IPS DF 6.9 (cell line): Measurements from ENCODE around the gene SRI.
"Not testable (repeated sequence)": the region's sequence is repeated elsewhere in the genome, so short reads cannot be mapped to it uniquely, and the experiment has no call there.

ENCODE experiments used
- DNase-seq: peaks from one replicate; pipeline ENCODE4 v3.0.0-alpha.2; 2013; ENCODE audit warnings: low read depth, low spot score
- H3K27ac ChIP-seq: one replicate; pipeline ENCODE4 v1.5.1; 2013; ENCODE audit warnings: low read length, control low read depth
- H3K27me3 ChIP-seq: 2 replicates; pipeline ENCODE4 v1.6.1; 2013; ENCODE audit warnings: mild to moderate bottlenecking, low read length; ENCODE audit not compliant: control insufficient read depth, insufficient read depth
- H3K36me3 ChIP-seq: 2 replicates; pipeline ENCODE4 v1.6.1; 2013; ENCODE audit warnings: low read length; ENCODE audit not compliant: control insufficient read depth, insufficient read depth
- H3K4me1 ChIP-seq: 2 replicates; pipeline ENCODE4 v1.6.1; 2013; ENCODE audit warnings: low read length; ENCODE audit not compliant: control insufficient read depth, insufficient read depth
- H3K4me3 ChIP-seq: 2 replicates; pipeline ENCODE4 v1.5.1; 2013; ENCODE audit warnings: mild to moderate bottlenecking, low read length
- H3K9me3 ChIP-seq: 2 replicates; pipeline ENCODE4 v1.6.1; 2013; ENCODE audit warnings: low read length, inconsistent platforms; ENCODE audit not compliant: control insufficient read depth, insufficient read depth
- WGBS: extraction: QIAGEN DNeasy Blood & Tissue Kit; methylation state at CpG from one replicate; pipeline ENCODE4 v1.1.7; 2013; ENCODE audit warnings: mixed read lengths, missing lambda C conversion rate; ENCODE audit not compliant: insufficient read length, insufficient coverage; 5-methylcytosine and 5-hydroxymethylcytosine counted together

The SRI gene

GRCh38 chr7:88185650-88186049 lies 34.2 kb downstream of the SRI start:
- H3K27me3 ChIP-seq = no peaks in the 10 kb centered on the region
- H3K27ac ChIP-seq = no peak overlapping the region
- H3K4me3 ChIP-seq = no peak overlapping the region
- no peaks in the 10 kb centered on the region for H3K36me3 ChIP-seq
- no peak for DNase-seq
- H3K9me3 ChIP-seq = no peaks in the 10 kb centered on the region
- 0 out of 2 replicates have a peak, but pooled peaks cover 1% of the 10 kb centered on the region for H3K4me1 ChIP-seq

- DNase-seq = no peak
- Histone ChIP-seq H3K36me3 (no peaks in the 10 kb centered on the region), H3K4me3 (no peak overlapping the region), H3K9me3 (no peaks in the 10 kb centered on the region), H3K27ac (no peak overlapping the region), H3K27me3 (no peaks in the 10 kb centered on the region), H3K4me1 (0 out of 2 replicates have a peak, but pooled peaks cover 1% of the 10 kb centered on the region)
- no CpG with 5 or more reads among the region's 5 CpGs for WGBS
Observed at GRCh38 chr7:88184848-88185304, 35.0 kb downstream of the SRI start.

GRCh38 chr7:88183051-88183450 lies 36.8 kb downstream of the SRI start:
- Histone ChIP-seq H3K4me1 (0 out of 2 replicates have a peak, but pooled peaks cover 1% of the 10 kb centered on the region), H3K27ac (no peak overlapping the region), H3K9me3 (no peaks in the 10 kb centered on the region), H3K4me3 (no peak overlapping the region), H3K36me3 (no peaks in the 10 kb centered on the region), H3K27me3 (no peaks in the 10 kb centered on the region)
- WGBS = no CpG with 5 or more reads among the region's 1 CpG
- DNase-seq = no peak

- no CpG with 5 or more reads among the region's 5 CpGs for WGBS
- H3K4me3 ChIP-seq = no peak overlapping the region
- H3K36me3 ChIP-seq = no peaks in the 10 kb centered on the region
- no peaks in the 10 kb centered on the region for H3K9me3 ChIP-seq
- no peaks in the 10 kb centered on the region for H3K27me3 ChIP-seq
- H3K27ac ChIP-seq = no peak overlapping the region
- no peak for DNase-seq
- H3K4me1 ChIP-seq = no peaks in the 10 kb centered on the region
Observed at GRCh38 chr7:88176190-88176589, 43.6 kb downstream of the SRI start.

GRCh38 chr7:88172842-88173241 lies 47.0 kb downstream of the SRI start:
- no peaks in the 10 kb centered on the region for H3K27me3 ChIP-seq
- H3K4me1 ChIP-seq = no peaks in the 10 kb centered on the region
- no peaks in the 10 kb centered on the region for H3K36me3 ChIP-seq
- no peak overlapping the region for H3K4me3 ChIP-seq
- H3K27ac ChIP-seq = no peak overlapping the region
- WGBS = 100% methylated on average over 1 of the region's 4 CpGs
- H3K9me3 ChIP-seq = no peaks in the 10 kb centered on the region
- no peak for DNase-seq

- H3K36me3 ChIP-seq = no peaks in the 10 kb centered on the region
- no CpG with 5 or more reads among the region's 1 CpG for WGBS
- no peaks in the 10 kb centered on the region for H3K27me3 ChIP-seq
- H3K4me1 ChIP-seq = no peaks in the 10 kb centered on the region
- H3K27ac ChIP-seq = no peak overlapping the region
- DNase-seq = no peak
- no peaks in the 10 kb centered on the region for H3K9me3 ChIP-seq
- H3K4me3 ChIP-seq = no peak overlapping the region
Observed at GRCh38 chr7:88169717-88170320, 50.0 kb downstream of the SRI start.

GRCh38 chr7:88167721-88168120 lies 52.1 kb downstream of the SRI start:
- DNase-seq = no peak
- Histone ChIP-seq H3K27ac (no peak overlapping the region), H3K4me1 (no peaks in the 10 kb centered on the region), H3K27me3 (no peaks in the 10 kb centered on the region), H3K9me3 (no peaks in the 10 kb centered on the region), H3K4me3 (no peak overlapping the region), H3K36me3 (no peaks in the 10 kb centered on the region)
- WGBS = no CpG with 5 or more reads among the region's 2 CpGs

- Histone ChIP-seq H3K27ac (no peak overlapping the region), H3K4me3 (no peak overlapping the region), H3K4me1 (no peaks in the 10 kb centered on the region), H3K36me3 (no peaks in the 10 kb centered on the region), H3K9me3 (no peaks in the 10 kb centered on the region), H3K27me3 (no peaks in the 10 kb centered on the region)
- WGBS = no CpG with 5 or more reads among the region's 2 CpGs
- DNase-seq = no peak
Observed at GRCh38 chr7:88167223-88167622, 52.6 kb downstream of the SRI start.

GRCh38 chr7:88165697-88166096 lies 54.1 kb downstream of the SRI start:
- no peaks in the 10 kb centered on the region for H3K9me3 ChIP-seq
- no peak overlapping the region for H3K4me3 ChIP-seq
- H3K27me3 ChIP-seq = no peaks in the 10 kb centered on the region
- no peak for DNase-seq
- no peak overlapping the region for H3K27ac ChIP-seq
- no peaks in the 10 kb centered on the region for H3K4me1 ChIP-seq
- no peaks in the 10 kb centered on the region for H3K36me3 ChIP-seq

GRCh38 chr7:88159741-88160140 lies 60.1 kb downstream of the SRI start:
- not testable (repeated sequence) for H3K9me3 ChIP-seq, H3K27ac ChIP-seq, H3K36me3 ChIP-seq, DNase-seq, H3K4me3 ChIP-seq, H3K4me1 ChIP-seq, H3K27me3 ChIP-seq
- no CpG with 5 or more reads among the region's 2 CpGs for WGBS

GRCh38 chr7:88156356-88156755 lies 63.5 kb downstream of the SRI start:
- Histone ChIP-seq H3K4me1 (no peaks in the 10 kb centered on the region; the same call in 1 of the 2 replicates), H3K9me3 (no peaks in the 10 kb centered on the region), H3K36me3 (no peaks in the 10 kb centered on the region), H3K27me3 (no peaks in the 10 kb centered on the region), H3K27ac (no peak overlapping the region), H3K4me3 (no peak overlapping the region)
- no peak for DNase-seq
- no CpG with 5 or more reads among the region's 1 CpG for WGBS
